RPMI7951 (cell line): Measurements from ENCODE around the gene OSBP2. TPM values are rescaled to one million over a fixed set of nuclear protein-coding genes. Genes with fewer than 3 reads are reported as not detected.
A peak's percentile ranks its signal among the peaks of the same experiment; 100 is the strongest.

ENCODE experiments used
- DNase-seq: peaks from one replicate; pipeline ENCODE4 v3.0.0-alpha.2; 2012; ENCODE audit warnings: low read depth
- total RNA-seq: library from RNA; depleted of rRNA; stranded (reverse); fragments of >200 nt; shearing (Covaris generic); gene quantifications from 2 replicates; pipeline ENCODE4 v1.2.3, GENCODE V29; 2014; rRNA removed

The OSBP2 gene, protein sequence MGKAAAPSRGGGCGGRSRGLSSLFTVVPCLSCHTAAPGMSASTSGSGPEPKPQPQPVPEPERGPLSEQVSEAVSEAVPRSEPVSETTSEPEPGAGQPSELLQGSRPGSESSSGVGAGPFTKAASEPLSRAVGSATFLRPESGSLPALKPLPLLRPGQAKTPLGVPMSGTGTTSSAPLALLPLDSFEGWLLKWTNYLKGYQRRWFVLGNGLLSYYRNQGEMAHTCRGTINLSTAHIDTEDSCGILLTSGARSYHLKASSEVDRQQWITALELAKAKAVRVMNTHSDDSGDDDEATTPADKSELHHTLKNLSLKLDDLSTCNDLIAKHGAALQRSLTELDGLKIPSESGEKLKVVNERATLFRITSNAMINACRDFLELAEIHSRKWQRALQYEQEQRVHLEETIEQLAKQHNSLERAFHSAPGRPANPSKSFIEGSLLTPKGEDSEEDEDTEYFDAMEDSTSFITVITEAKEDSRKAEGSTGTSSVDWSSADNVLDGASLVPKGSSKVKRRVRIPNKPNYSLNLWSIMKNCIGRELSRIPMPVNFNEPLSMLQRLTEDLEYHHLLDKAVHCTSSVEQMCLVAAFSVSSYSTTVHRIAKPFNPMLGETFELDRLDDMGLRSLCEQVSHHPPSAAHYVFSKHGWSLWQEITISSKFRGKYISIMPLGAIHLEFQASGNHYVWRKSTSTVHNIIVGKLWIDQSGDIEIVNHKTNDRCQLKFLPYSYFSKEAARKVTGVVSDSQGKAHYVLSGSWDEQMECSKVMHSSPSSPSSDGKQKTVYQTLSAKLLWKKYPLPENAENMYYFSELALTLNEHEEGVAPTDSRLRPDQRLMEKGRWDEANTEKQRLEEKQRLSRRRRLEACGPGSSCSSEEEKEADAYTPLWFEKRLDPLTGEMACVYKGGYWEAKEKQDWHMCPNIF
- total RNA-seq: 4.3 and 5.9 TPM in 2 replicates

- DNase-seq: peak; percentile 19
Observed at GRCh38 chr22:30694640-30695350, at the start of gene OSBP2. Gene OSBP2, plus strand, starts transcription at chr22:30694874. Its CDS starts 36 bp downstream, at chr22:30694910.

DNA sequence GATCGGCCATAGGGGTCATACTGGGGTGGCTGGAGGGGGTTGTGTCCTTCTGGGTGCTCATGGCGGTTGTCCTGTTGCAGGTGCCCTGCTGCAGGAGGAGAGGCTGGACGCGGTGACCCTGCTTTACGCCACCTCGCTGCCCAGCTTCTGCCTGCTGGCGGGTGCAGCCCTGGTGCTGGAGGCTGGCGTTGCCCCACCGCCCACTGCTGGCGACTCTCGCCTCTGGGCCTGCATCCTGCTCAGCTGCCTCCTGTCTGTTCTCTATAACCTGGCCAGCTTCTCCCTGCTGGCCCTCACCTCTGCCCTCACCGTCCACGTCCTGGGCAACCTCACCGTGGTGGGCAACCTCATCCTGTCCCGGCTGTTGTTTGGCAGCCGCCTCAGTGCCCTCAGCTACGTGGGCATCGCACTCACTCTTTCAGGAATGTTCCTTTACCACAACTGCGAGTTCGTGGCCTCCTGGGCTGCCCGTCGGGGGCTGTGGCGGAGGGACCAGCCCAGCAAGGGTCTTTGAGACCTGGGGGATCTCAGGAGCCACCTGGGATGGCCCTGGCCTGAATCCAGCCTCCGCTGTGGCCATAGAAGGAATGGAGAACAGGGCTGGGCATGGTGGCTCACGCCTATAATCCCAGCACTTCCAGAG, 48.0 kb upstream of the OSBP2 start:
- DNase-seq: no peak

DNA sequence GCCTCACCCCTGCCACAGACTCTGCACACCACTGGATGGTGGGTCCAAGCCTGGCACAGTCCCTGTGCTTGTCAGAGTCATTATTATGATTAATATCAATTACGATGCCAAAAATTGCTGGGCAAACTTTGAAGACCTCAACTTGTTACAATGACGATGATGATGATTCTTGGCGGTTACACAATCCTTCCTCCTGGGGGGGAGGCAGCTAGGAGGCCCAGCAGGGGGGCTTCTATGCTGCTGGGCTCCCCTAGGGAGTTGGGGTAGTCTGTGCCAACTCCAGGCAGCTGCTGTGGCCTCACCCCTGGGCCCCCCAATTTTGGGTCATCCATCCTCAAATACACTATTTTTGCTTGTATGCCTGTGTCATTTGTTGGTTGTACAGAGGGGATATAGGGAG, 47.1 kb upstream of the OSBP2 start:
- DNase-seq: no peak

DNA sequence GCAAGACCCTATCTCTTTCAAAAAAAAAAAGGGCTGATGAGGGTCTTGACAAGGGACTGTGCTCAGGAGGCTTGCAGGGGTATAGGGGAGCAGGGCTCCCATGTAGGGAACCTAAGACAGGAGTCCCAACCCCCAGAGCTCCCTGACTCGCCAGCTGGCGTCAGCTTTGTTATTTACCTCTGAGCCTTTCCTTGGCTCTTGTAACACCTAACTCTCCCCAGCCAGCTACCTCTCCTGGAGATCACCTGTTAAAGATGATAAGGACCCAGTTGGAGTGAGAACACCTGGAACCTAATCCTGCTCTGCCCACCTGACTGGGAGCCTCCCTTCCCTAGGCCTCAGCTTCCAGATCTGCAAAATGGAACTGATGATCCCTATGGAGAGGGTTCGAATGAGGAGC, 45.8 kb upstream of the OSBP2 start:
- DNase-seq: no peak

DNA sequence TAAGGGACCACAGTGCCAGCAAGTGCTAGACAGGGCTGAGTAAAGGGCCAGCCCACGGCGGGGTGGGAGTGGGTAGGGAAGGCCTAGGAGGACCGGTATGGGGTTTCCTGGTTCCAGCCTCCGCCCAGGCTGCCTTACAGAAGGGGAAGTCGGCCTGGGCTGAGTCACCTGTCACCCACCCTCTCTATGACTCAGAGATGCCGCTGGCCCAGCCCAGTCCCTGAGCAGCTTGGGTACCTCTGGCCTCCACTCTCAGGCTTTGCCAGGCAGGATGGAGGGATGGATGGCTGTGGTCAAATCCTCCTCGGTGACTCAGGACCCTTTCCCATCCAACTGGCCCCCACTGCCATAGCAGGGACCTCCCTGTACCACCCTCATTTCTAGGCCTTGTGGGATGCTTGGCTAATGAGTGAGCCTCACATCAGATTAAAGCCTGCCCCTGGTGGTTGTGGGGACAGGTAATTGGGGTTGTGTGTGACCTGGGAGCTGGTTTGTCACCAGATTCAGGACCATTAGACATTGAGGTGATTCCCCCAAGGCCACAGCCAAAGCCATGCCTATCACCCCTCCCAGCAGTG, 45.2 kb upstream of the OSBP2 start:
- peak; percentile 89 for DNase-seq

GRCh38 chr22:30650508-30651116, 44.1 kb upstream of the OSBP2 start:
- no peak for DNase-seq

GRCh38 chr22:30652852-30653251, 41.8 kb upstream of the OSBP2 start:
- DNase-seq: no peak

- no peak for DNase-seq
Observed at GRCh38 chr22:30654361-30654760, 40.3 kb upstream of the OSBP2 start.

DNA sequence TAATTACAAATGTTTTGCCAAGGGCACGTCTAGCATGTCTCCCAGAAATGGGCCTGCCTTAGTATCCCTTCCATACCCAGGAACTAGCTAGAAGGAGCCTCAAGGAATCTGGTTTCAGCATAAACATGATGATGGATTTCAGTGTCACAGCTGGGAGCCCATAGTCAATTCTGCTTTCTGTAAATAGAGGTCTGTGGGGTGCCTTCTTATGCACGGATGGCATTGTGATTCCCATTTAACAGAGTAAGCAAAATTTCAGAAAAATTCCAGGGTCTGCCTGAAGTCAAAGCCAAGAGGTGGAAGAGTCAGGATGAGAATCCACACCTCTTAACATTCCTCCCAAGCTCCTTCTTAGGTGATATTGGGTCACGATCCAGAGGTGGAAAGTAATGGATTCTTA, 39.1 kb upstream of the OSBP2 start:
- no peak for DNase-seq

DNA sequence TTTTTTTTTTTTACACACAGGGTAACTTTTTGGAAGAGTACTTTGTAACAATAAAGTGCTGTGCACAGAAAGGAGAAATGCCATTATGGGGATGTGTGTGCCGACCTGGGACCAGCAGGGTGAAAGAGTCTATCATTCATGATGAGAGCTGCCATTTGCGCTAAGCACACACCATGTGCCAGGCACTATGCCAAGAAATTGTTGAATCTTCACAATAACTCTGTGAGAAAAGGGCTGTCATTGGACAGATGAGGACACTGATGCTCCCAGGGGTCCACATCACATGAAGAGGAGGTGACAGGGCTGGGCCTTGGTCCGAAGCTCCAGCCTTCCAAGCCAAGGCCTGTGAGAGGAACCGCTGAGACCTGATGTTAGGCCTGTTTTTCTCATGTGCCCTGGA, 32.6 kb upstream of the OSBP2 start:
- DNase-seq: no peak

DNA sequence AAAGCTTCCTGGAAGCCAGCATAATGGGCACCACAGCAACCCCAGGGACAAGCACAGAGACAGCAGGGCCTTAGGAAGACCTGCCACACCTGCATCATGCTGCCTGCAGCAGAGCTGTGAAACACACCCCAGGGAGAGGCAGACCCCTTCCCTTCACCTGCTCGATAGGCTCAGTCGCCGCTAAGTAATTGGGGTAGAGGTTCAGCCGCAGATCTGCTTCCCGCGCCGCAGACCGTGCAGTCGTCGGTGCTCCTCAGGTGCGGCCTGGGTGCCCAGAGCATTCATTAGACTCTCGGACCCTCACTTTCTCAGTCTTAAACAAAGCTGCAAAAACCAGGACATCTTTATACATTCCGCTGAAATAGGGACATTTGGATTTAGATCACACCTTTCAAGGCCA, 29.9 kb upstream of the OSBP2 start:
- DNase-seq: no peak

DNA sequence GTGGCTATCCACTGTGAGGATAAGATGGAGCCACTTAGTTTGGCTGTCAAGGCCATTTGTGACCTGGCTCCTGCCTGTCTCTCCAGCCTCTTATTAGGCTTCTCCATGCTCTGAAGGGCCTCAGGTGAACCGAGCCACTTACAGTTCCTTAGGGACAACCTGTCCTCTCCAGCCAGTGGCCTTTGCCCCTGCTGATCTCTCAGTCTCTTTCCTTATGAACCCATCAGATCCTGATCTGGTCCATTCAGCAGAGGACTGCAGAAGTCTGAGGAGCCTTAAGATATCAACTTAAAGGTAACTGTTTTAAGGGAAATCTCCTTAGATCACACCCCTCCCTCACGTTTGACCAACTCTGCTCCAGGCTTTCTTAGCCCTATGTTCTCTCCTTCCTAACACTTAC, 29.4 kb upstream of the OSBP2 start:
- no peak for DNase-seq

GRCh38 chr22:30665786-30666185, 28.9 kb upstream of the OSBP2 start:
- DNase-seq: no peak

- no peak for DNase-seq
Observed at GRCh38 chr22:30667107-30667493, 27.6 kb upstream of the OSBP2 start.

GRCh38 chr22:30667494-30668385, 26.9 kb upstream of the OSBP2 start, which contains the start of gene DUSP18:
Gene DUSP18, minus strand, starts transcription at chr22:30667875. Its CDS starts 3,872 bp downstream, at chr22:30664003.
- DNase-seq: peak; percentile 85

- peak; percentile 3 for DNase-seq
Observed at GRCh38 chr22:30668386-30668710, 26.3 kb upstream of the OSBP2 start.

- no peak for DNase-seq
Observed at GRCh38 chr22:30671071-30671470, 23.6 kb upstream of the OSBP2 start.

DNA sequence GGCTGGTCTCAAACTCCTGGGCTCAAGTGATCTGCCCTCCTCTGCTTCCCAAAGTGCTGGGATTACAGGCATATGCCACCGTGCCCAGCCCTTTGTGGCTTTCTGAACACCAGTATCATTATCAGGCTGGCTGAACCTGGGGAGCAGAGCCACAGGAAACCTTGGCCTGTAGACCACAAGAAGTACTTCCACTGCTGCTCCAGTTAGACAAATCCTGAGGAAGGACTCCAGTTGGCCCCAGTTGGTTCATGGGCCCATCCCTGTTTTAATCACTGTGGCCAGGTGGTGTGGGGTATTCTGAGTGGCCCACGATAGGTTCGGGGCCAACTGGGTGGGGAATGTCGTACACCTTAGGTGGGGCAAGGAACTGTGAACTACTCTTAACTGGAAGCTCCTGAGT, 21.5 kb upstream of the OSBP2 start:
- no peak for DNase-seq

DNA sequence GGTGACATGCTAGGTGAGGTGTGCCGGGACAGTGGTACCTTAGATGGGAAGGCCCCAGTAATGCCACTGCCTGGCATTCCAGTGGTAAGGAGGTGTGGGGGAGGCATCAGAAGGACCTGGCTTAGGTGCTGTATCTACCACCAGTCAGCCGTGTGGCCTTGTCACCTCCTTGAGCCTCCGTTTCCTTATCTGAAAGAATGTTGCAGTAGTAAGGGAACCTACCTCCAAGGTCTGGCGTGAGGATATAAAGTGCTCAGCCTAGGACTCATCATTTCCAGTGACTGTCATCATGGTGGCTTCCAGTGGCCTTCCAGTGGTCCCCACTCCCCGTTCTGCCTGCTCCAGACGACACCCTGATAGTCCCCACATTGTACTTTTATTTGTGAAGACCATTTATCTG, 20.2 kb upstream of the OSBP2 start:
- DNase-seq: no peak

GRCh38 chr22:30675436-30675835, 19.2 kb upstream of the OSBP2 start:
- no peak for DNase-seq
